Calu3 (cell line): Measurements from ENCODE around the gene ALS2. TPM values are rescaled to one million over a fixed set of nuclear protein-coding genes. Genes with fewer than 3 reads are reported as not detected.

ENCODE experiments used
- BruUV-seq: library from RNA; stranded (reverse); fragments of 400-500 nt; replicated peaks from 2 replicates; lab custom pipeline; 2021; lab: Mats Ljungman, UMichigan
- CTCF ChIA-PET: fragments of 300-600 bp; sonication (Branson Sonifier 250); formaldehyde crosslinking; loops from one replicate; lab custom pipeline; 2022; ENCODE audit warnings: antibody characterized with exemption; lab: Charles Lee
- DNase-seq: peaks from one replicate; pipeline ENCODE4 v3.0.0; 2022
- H3K27ac Mint-ChIP-seq: one replicate; pipeline ENCODE4 v1.8.0; 2022; ENCODE audit warnings: mixed read lengths; ENCODE audit not compliant: unreplicated experiment
- H3K27me3 Mint-ChIP-seq: one replicate; pipeline ENCODE4 v1.8.0; 2022; ENCODE audit warnings: mixed read lengths; ENCODE audit not compliant: unreplicated experiment
- H3K36me3 Mint-ChIP-seq: one replicate; pipeline ENCODE4 v1.8.0; 2022; ENCODE audit warnings: mild to moderate bottlenecking, moderate library complexity, mixed read lengths; ENCODE audit not compliant: insufficient read depth, unreplicated experiment
- H3K4me1 Mint-ChIP-seq: one replicate; pipeline ENCODE4 v1.8.0; 2022; ENCODE audit warnings: mild to moderate bottlenecking, low read depth, mixed read lengths; ENCODE audit not compliant: unreplicated experiment
- H3K4me3 Mint-ChIP-seq: one replicate; pipeline ENCODE4 v1.8.0; 2022; ENCODE audit warnings: mild to moderate bottlenecking, low read depth, moderate library complexity, mixed read lengths; ENCODE audit not compliant: unreplicated experiment
- H3K9me3 Mint-ChIP-seq: one replicate; pipeline ENCODE4 v1.8.0; 2022; ENCODE audit warnings: low read depth, mixed read lengths; ENCODE audit not compliant: unreplicated experiment
- intact Hi-C: fragments of 100-400 bp; cut with micrococcal nuclease; formaldehyde crosslinking; loops from one replicate; pipeline ENCODE4 v1.10.0; 2022; ENCODE audit not compliant: unreplicated experiment
- total RNA-seq: library from RNA; stranded (reverse); gene quantifications from 2 replicates; pipeline ENCODE4 v1.2.3, GENCODE V29; 2022
- TF ChIP-seq, protein P1 (sequence below): fragments of 200-600 bp; IDR thresholded peaks from one replicate; pipeline ENCODE4 v1.8.0; 2022; ENCODE audit warnings: antibody characterized with exemption; ENCODE audit not compliant: unreplicated experiment

ALS2 gene
- total RNA-seq, 1 experiment from 2014 or later: 29.0 TPM

GRCh38 chr2:201789395-201789794, 8.7 kb upstream of the ALS2 start:
- no peak for DNase-seq
- BruUV-seq: no TSS peak
- Mint-ChIP-seq H3K27me3 (no peaks in the 10 kb centered on the region), H3K36me3 (no peaks in the 10 kb centered on the region), H3K4me3 (no peak overlapping the region), H3K27ac (no peak overlapping the region), H3K9me3 (no peaks in the 10 kb centered on the region), H3K4me1 (no peaks in the 10 kb centered on the region)
- TF ChIP-seq, protein P1, sequence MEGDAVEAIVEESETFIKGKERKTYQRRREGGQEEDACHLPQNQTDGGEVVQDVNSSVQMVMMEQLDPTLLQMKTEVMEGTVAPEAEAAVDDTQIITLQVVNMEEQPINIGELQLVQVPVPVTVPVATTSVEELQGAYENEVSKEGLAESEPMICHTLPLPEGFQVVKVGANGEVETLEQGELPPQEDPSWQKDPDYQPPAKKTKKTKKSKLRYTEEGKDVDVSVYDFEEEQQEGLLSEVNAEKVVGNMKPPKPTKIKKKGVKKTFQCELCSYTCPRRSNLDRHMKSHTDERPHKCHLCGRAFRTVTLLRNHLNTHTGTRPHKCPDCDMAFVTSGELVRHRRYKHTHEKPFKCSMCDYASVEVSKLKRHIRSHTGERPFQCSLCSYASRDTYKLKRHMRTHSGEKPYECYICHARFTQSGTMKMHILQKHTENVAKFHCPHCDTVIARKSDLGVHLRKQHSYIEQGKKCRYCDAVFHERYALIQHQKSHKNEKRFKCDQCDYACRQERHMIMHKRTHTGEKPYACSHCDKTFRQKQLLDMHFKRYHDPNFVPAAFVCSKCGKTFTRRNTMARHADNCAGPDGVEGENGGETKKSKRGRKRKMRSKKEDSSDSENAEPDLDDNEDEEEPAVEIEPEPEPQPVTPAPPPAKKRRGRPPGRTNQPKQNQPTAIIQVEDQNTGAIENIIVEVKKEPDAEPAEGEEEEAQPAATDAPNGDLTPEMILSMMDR: no peak
- intact Hi-C loops: no loop called here
- CTCF ChIA-PET: no interaction called here

GRCh38 chr2:201788371-201788770, 7.6 kb upstream of the ALS2 start:
- Mint-ChIP-seq H3K4me1 (no peaks in the 10 kb centered on the region), H3K27me3 (no peaks in the 10 kb centered on the region), H3K4me3 (no peak overlapping the region), H3K9me3 (no peaks in the 10 kb centered on the region), H3K36me3 (no peaks in the 10 kb centered on the region), H3K27ac (no peak overlapping the region)
- CTCF ChIA-PET: no interaction called here
- intact Hi-C loops: no loop called here
- no peak for DNase-seq
- no TSS peak for BruUV-seq
- TF ChIP-seq, protein P1: no peak

GRCh38 chr2:201786471-201786870, 5.7 kb upstream of the ALS2 start:
- intact Hi-C loops: no loop called here
- TF ChIP-seq, protein P1: no peak
- BruUV-seq: no TSS peak
- CTCF ChIA-PET: no interaction called here
- Mint-ChIP-seq H3K27ac (no peak overlapping the region), H3K36me3 (peaks cover 7% of the 10 kb centered on the region), H3K4me1 (peaks cover 6% of the 10 kb centered on the region), H3K9me3 (no peaks in the 10 kb centered on the region), H3K27me3 (no peaks in the 10 kb centered on the region), H3K4me3 (no peak overlapping the region)
- no peak for DNase-seq

GRCh38 chr2:201785135-201785534, 4.4 kb upstream of the ALS2 start:
- CTCF ChIA-PET: no interaction called here
- Mint-ChIP-seq H3K9me3 (no peaks in the 10 kb centered on the region), H3K4me3 (no peak overlapping the region), H3K27me3 (no peaks in the 10 kb centered on the region), H3K4me1 (peaks cover 8% of the 10 kb centered on the region), H3K36me3 (peaks cover 21% of the 10 kb centered on the region), H3K27ac (no peak overlapping the region)
- BruUV-seq: no TSS peak
- intact Hi-C loops: no loop called here
- DNase-seq: no peak
- TF ChIP-seq, protein P1: no peak
